HG03108 (cell line): Measurements from ENCODE around the gene WWOX.

Experiments
- ATAC-seq: cut with Tn5 transposase; IDR thresholded peaks from one replicate; pipeline ENCODE4 v1.9.1; 2021; ENCODE audit warnings: moderate library complexity; ENCODE audit not compliant: unreplicated experiment

WWOX gene

DNA sequence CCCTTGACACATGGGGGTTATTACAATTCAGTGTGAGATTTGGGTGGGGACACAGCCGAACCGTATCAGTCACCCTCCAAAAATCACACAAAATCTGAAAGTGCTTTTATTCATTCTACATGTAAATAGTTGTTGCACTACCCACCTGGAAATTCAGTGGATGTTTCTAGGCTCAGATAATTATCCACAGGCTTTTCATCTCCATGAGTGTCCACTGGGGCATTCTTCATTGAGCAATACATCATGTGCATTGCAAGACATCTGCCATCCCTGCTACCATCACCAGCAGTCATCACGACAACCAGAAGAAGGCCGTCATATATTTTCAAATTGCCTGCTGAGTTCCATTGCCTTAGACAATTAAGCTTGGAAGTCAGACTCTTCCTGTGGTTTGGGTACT, 330.8 kb downstream of the WWOX start:
- no peak for ATAC-seq

DNA sequence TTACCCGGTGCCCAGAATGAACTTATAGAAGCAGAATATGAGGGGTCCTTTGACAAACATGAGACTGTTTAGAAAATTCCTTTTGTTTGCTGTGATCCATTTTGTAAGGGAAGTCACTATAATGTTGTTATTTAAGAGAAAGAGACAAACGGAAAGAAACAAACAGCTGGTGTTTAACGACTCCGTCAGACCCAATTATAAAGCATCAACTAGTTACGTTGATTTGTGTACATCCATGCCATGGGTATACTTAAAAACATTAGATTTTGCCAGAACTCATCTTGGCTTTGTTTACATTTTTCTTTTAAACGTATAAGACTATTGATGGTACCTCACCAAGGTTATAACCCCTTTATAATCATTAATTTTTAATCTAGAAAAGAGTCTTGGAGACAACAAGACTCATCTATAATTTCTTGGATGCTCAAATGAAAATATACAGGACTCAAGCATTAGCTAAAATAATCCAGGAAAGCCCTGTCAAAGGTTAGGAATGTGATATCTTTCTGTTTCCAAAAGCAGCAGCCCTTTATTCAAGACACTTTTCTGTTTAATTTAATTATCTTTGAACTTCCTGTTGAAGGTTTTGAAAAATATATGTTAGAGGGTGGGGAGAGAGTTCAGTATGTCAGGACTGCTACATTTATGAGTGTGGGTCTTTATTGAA, 331.7 kb downstream of the WWOX start:
- ATAC-seq: no peak

DNA sequence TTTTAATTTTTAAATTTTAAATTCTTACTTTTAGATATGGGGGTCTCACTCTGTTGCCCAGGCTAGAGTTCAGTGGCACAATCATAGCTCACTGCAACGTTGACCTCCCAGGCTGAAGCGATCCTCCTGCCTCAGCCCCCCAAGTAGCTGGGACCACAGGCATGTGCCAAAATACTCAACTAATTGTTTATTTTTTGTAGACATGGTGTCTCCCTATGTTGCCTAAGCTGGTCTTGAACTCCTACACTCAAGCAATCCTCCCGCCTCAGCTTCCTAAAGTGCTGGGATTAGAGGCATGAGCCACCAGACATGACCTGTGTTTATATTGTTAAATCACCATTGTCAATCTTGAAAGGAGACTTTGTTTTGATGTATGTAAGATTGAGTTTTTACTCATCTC, 332.2 kb downstream of the WWOX start:
- ATAC-seq: no peak

DNA sequence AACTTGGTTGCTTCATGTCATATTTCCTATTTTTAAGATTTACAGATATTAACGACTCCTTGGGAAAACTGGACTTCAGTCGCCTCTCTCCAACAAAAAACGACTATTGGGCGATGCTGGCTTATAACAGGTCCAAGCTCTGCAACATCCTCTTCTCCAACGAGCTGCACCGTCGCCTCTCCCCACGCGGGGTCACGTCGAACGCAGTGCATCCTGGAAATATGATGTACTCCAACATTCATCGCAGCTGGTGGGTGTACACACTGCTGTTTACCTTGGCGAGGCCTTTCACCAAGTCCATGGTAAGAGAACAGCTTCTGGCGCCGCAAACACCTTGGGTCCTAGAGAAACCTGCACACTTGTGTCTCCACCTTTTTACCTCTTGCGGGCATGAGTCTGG, 333.0 kb downstream of the WWOX start:
- no peak for ATAC-seq

DNA sequence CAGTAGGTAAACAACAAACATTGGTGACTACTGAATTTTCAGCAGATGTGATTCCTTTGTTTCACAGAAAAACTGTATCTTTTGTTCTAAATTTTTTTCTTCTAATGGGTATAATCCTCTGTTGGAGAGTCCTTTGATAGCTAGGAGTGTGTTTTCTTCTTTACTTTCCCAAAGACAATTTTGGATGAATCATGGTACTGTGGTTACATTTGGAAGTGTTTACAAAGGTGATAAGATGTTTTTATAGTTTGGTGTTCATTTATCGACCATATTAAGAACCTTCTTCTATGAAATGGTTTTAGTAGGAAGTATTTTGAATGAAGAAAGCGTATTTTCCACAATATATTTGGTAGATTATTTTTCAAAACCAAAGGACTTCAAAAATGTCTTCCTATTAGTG, 333.7 kb downstream of the WWOX start:
- no peak for ATAC-seq

DNA sequence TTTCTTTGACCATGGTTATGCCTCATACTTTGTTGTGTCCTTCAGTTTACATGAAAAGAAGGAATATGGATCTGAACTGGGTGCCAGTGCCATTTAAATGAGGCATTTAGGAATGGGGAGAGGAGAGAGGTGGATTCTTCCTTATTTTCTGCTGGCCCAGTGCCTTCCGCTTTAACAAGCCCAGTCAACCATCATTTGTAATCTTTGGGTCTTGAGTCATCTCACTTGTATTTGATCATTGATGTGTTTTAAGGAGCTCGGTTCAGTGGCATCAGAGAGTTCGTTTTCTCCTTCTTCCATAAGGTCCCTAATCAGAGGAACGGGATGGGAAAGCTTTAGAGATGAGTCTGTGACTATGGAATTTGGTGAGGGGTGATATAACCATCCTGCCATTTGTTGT, 334.9 kb downstream of the WWOX start:
- ATAC-seq: no peak

DNA sequence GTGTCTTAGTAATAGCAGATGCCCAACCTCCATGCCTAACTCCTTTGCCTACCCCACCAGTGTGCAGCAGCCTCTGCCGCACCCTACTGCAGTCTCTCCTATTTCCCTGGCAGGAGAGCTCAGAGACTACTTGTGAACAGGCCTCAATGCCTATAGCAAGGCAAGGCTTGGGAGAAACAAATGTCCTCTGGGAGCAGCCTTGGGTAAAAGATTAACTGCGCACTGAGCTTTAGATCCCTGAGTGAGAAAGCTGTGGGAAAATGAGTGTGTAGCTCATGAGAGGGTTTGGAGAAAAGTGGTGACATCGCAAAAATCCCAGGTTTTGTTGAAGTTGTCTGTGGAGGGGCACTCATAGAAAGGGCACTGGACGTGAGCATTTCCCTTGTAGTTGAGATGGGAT, 335.8 kb downstream of the WWOX start:
- no peak for ATAC-seq

DNA sequence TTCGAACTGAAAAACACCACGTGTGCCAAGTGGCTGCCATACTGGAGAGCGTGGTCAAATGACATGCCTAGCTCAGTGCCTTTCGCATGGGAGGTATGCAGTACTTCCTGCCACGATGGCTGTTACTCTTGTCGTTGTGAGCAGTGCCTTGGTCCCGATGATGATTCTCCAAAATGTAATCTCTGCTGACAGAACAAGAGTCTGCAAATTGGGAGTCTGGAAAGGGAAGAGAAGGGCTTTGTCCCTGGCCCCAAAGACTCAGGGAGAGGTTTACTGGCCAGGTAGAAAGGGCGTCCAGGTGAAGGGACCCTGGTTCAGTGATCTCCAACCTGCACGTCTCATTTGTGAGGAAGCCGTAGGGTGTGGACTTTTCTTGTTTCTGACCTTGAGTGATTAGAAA, 336.6 kb downstream of the WWOX start:
- no peak for ATAC-seq

DNA sequence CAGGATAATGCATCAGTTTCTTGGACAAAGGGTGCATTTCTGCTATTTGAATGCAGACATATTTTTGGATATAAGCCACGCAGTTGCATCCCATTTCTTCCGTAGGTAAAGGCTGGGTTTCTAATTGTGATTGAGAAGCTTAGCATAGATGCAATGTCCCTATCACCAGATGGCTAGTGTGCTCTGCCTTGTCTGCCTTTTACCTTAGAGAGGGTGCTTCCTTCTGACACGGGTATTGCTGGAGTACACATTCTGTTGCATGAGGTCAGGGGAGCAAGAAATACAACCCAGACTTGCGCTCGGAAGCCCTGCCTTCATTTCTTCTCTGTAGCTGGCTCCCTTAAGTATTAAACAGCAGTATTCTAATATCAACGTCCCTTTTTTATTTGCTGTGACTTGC, 337.4 kb downstream of the WWOX start:
- ATAC-seq: no peak

DNA sequence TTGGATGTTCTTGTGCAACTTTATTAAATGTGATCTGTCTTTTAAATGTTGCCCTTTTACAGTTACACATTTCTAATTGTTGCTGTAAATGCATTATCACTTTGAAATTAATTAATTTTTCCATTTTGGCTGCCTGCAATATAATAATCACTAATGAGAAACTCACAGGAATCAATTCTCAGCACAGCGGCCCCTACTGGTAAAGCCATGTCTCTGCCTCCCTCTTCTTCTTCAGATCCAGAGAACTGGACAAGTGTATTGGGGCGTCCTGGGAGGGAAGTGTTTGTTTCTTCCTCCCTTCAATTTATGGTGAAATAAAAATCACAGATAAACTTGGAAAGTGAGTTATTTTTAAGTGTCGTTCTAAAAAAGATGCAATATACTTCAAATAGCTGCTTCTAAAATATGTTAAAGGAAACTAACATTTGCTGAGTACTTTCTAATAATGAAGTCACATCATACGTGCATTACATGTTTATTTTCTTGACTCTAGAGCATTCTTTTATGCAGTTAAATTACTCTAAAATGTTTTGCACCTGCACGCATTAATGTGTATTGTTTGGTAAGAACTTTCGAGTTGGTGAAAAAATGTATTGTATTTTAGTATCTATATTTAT, 338.0 kb downstream of the WWOX start:
- ATAC-seq: no peak

DNA sequence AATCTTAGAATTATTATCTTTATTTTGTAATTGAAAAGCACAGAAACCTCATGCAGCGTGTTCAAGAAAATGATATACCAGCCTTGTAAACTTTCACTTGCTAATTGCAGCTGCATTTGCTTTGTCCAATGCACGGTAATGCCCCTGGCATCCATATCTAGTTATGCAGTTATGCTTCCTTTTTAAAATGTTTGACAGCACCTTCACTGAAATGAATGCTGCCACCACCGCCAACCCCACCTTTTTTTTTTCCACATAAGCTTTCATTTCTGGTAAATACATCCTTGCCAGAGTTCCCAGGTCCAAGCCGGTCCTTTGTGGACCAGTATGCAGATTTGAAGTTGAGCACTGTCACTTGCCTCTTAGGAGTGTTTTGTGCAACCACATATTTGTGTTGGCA, 338.8 kb downstream of the WWOX start:
- no peak for ATAC-seq

DNA sequence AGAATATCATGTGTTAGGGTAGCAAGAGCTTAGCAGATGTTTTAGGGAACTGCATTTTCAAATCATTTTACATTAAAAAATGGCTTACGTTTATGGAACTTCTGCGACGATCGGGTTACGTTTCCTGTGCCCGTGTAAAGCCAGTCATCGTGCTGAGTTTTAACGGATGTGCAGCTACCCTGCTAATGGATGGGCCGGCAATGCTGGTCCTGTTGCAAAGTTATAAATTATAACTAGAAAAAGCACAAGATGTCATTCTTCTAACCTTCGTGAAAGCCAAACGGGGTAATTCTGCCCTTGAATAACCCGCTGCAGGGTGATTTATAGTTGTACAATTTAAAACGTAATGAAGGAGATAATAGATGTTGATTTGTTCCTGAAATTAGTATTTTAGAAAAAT, 339.2 kb downstream of the WWOX start:
- ATAC-seq: no peak

DNA sequence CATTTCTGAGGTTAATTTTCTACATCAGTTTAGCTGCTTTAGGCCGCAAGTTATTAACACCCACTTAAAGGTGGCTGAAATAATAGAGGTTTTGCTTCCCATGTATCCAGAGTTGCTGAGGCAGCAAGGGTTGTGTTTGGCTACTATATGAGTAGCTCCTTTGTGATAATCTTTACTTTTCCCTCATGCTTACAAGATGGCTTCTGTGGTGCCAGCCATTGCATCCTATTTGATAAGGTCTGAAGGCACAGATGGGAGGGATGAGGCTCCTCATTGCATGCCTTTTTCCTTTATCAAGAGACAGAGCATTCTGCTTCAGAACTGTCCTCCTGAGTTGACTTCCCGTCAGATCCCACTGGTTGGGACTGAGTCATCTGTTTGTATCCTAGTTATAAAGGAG, 340.2 kb downstream of the WWOX start:
- ATAC-seq: no peak

DNA sequence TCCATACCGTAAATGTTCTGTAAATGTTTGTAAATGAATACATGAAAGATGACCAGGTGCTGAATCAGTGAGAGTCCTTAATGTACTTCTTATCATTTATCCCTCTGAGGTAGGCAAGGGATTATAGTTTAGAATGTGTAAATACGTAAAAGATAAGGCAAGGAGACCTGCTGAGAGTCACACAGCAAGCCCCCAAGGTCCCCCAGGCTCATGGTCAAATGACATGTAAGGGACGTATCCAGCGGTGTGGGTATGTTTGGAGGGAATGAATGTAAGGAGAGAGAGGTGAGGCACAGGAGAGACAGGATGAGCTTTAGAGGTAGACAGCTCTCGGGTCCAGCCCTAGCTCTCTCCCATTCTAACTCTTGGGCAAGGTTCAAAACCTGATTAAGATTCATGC, 341.8 kb downstream of the WWOX start:
- ATAC-seq: no peak

DNA sequence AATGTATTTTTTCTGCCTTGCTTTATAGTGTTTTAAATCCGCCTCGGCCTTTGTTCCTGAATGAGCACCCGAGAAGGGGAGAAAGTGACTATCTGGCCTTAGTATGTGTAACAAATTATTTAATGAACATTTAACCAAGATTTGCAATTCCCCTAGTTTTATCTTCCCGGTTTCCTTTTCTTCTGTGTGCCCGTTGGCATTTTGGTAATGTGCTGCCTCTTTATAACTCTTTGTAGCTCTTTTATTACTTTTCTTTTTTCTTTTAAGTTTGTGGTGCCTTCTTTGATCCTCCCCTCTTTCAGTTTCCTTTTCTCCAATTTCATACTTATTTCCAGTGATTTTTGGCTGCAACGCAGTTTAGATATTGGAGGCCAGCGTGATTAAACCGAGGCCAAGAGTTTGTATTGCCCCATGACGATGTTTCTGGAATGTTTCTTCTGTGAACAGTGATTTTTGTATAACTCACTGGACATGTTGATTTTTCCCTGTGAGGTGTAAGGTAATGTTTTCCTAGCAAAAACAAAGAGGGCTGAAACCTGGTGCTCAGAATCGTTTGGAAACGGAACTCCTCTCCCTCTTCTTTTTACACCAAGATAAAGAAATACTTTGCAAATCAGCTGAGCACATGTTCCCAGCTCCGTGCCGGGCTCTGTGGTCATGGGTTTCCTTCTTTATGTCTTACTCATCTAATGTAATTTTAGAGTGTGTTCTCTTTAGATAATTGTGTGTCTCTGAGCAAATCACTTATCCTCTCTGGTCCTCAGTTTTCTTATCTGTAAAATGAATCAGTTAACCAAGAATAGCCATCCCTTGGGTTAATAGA, 344.3 kb downstream of the WWOX start:
- no peak for ATAC-seq

DNA sequence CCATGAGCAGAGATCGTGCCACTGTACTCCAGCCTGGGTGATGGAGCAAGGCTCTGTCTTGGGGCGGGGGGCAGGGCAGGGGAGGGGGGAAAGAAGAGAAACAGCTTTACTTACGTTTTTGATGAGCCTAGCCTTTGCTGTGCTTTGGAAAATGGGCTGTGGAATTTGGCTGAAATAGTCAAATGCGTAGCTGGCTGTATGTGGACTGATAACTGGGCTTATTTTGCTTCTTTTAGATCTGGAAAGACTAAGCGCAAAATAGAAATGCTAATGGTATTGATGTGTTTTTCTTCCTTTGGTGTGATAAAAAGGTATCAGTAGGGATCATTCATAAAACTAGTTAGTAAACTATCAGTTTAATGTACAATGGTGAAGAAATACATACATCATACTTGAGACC, 346.4 kb downstream of the WWOX start:
- no peak for ATAC-seq

DNA sequence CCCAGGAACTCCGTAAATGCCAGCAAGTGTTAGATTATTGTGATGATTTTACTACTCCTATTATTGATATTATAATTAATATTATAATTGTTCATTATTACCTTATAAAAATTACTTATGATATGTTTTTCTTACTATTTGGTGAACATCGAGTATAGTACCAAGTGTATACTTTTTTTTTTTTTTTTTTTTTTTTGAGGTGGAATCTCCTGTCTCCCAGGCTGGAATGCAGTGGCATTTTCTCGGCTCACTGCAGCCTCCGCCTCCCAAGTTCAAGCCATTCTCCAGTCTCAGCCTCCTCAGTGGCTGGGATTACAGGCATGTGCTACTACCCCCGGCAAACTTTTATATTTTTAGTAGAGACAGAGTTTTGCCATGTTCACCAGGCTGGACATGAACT, 347.0 kb downstream of the WWOX start:
- no peak for ATAC-seq

DNA sequence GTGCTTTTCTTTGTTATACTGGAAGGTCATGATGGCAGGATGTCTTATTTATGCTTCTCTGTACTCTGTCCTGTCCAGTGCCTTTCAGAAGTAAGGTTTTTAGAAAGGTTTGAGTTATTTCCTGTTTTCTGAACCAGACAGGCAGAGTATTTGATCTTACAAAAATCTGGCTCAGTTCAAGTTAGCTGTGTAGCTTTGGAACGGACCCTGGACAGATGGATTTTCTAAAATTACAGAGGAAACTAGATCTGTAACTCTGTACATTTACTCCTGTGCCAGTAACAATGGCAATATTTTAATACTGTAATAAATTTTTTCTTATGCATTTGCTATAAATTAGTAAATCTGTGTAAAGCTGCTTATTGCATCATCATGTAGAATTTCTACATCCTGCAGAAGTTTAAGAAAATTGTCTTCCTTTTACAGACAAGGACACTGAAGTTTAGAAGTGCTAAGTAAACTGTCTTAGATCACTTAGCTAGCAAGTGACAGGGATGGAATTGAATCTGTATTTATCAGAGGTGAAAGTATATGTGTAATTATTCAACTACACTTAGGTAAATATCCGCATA, 347.6 kb downstream of the WWOX start:
- ATAC-seq: no peak

DNA sequence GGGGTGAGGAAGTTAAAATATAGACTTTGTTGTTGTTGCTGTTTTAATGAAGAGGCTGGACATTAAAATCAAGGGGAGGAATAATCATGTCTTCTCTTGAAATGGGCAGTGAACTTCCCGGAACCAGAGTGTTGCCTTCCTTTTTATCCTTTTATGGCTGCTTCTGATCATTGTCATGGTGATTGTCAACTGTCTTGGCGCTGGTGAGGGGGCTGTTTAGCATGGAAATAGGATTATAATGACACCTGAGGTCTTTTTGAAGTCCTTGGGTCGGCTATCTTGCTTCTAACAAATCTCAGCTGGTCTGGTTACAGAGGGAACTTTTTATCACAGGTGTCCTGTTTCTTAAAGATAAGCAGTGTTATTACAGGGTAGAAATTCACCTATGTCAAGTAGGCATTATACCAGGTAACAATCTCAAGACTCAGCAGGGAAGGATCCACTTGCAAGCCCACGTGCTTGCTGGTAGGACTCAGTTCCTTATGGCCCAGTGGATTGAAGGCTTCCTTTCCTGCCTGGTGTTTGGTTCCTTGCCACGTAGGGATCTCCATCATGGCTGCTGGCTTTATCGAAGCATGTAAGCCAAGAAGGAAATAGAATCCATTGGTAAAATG, 349.3 kb downstream of the WWOX start:
- ATAC-seq: no peak

DNA sequence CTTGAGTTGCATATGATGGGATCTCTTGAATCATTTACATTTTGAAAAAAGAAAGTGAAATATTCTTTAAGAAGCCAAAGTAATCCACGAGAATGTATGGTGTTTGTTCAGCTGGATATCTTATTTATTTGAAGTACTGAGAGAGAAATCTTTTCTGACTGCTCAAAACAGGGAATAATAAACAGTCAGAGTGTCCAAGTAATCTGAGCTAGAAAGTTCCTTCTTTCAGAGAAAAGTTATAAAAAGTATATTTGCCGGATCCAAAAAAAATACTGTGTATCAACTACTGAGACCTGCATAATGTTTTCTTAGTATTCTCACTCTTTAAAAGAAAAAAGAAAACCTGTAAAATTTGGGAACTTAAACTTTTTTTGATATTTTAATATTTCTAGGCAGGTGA, 350.8 kb downstream of the WWOX start:
- no peak for ATAC-seq

DNA sequence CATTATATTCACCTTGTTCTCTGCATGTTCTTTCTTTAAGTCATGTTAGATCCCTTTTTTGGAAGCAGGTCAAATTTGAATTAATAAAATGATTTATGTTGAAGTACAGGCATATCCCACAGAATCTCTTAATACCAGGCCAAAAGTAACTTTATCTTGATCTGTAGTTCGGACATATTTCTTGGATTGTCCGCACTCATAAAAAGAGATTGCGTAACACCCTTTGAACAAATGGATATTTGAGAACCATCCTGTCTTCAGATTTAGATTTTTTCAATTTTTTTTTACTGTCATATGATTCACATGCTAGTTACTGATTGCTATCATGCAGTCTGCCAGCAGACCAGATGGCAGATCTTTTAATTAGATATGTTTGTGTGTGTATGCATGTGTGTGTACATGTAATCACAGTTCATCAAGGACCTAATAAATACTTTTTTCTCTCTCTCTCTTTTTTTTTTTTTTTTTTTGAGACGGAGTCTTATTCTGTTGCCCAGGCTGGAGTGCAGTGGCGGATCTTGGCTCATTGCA, 352.6 kb downstream of the WWOX start:
- ATAC-seq: no peak
